Right kidney (tissue), 9 donors: ENCODE measurements around the gene MITF.

ENCODE experiments used
- DNase-seq: peaks from one replicate; pipeline ENCODE4 v3.0.0-alpha.2; 2016
- long read RNA-seq, 8 donors: transcript quantifications; one replicate each; lab custom pipeline, GENCODE V29; 2026

The MITF gene, protein sequence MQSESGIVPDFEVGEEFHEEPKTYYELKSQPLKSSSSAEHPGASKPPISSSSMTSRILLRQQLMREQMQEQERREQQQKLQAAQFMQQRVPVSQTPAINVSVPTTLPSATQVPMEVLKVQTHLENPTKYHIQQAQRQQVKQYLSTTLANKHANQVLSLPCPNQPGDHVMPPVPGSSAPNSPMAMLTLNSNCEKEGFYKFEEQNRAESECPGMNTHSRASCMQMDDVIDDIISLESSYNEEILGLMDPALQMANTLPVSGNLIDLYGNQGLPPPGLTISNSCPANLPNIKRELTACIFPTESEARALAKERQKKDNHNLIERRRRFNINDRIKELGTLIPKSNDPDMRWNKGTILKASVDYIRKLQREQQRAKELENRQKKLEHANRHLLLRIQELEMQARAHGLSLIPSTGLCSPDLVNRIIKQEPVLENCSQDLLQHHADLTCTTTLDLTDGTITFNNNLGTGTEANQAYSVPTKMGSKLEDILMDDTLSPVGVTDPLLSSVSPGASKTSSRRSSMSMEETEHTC
- long read RNA-seq, donor 1, full-length matches to known transcripts, result 2 of 2 reads
- long read RNA-seq, donor 1, partial matches to known transcripts, result 0 of 2 reads
- long read RNA-seq, donor 1, other reads (novel, unspliced or antisense), result 0 of 2 reads
- long read RNA-seq, donor 2, full-length matches to known transcripts, result 1 of 1 reads
- long read RNA-seq, donor 2, partial matches to known transcripts, result 0 of 1 reads
- long read RNA-seq, donor 2, other reads (novel, unspliced or antisense), result 0 of 1 reads
- long read RNA-seq, donor 3, partial matches to known transcripts, result 10 of 10 reads
- long read RNA-seq, donor 3, other reads (novel, unspliced or antisense), result 0 of 10 reads
- long read RNA-seq, donor 4, full-length matches to known transcripts, result 10 of 10 reads
- long read RNA-seq, donor 4, partial matches to known transcripts, result 0 of 10 reads
- long read RNA-seq, donor 4, other reads (novel, unspliced or antisense), result 0 of 10 reads
- long read RNA-seq, donor 5, full-length matches to known transcripts, result 4 of 4 reads
- long read RNA-seq, donor 5, partial matches to known transcripts, result 0 of 4 reads
- long read RNA-seq, donor 5, other reads (novel, unspliced or antisense), result 0 of 4 reads
- long read RNA-seq, donor 6, full-length matches to known transcripts, result 4 of 14 reads
- long read RNA-seq, donor 6, partial matches to known transcripts, result 10 of 14 reads
- long read RNA-seq, donor 6, other reads (novel, unspliced or antisense), result 0 of 14 reads
- long read RNA-seq, donor 7, full-length matches to known transcripts, result 4 of 17 reads
- long read RNA-seq, donor 7, partial matches to known transcripts, result 13 of 17 reads
- long read RNA-seq, donor 7, other reads (novel, unspliced or antisense), result 0 of 17 reads
- long read RNA-seq, donor 8, full-length matches to known transcripts, result 6 of 6 reads
- long read RNA-seq, donor 8, partial matches to known transcripts, result 0 of 6 reads
- long read RNA-seq, donor 8, other reads (novel, unspliced or antisense), result 0 of 6 reads

- DNase-seq, result peak; percentile 93
Observed at GRCh38 chr3:69739204-69740102, at the start of gene MITF. Gene MITF, plus strand, starts transcription at chr3:69739464. Its CDS starts 134 bp downstream, at chr3:69739598.

- no peak for DNase-seq
Observed at GRCh38 chr3:69691860-69692259, 47.4 kb upstream of the MITF start.

GRCh38 chr3:69692761-69693160, 46.5 kb upstream of the MITF start:
- no peak for DNase-seq

DNA sequence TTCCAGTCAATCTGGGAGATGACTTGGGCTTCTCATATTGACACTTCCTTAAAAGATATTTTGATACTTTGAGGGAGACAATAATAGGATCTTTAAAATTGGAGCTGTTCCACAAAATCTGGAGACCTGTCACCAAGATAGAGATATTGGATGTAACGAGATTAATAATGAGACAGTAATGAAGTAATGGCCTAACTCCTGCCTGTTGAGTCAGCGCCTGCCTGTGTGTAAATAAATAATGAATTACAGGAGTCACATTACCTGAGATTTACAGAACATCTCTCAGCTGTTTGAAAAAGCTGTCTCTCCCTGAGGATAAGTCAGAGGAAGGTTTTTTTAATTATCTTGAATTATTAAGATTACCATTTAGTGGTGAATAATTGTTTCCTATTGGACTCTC, 43.8 kb upstream of the MITF start:
- no peak for DNase-seq

- DNase-seq, result no peak
Observed at GRCh38 chr3:69695933-69696332, 43.3 kb upstream of the MITF start.

- DNase-seq, result no peak
Observed at GRCh38 chr3:69696367-69696766, 42.9 kb upstream of the MITF start.

GRCh38 chr3:69697381-69697780, 41.9 kb upstream of the MITF start:
- DNase-seq, result no peak

DNA sequence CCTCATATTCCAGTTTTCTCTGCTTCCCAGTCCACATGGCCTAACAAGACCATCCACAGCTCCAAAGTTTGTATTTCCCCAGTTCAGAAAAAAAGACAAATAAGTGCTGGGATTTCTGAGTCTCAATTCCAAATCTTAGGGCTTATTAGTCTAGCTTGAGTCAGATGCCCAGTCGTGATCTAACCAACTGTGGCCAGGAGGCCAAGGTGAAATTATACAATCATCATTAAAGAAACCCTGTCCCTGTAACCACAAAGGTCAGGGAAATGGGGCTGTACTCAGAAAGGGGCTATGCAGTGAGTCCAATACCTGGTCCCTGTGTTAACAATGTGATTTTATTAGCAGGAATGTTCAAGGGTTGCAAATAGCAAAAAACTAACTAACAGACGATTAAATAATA, 40.5 kb upstream of the MITF start:
- DNase-seq, result no peak

GRCh38 chr3:69699183-69699582, 40.1 kb upstream of the MITF start:
- no peak for DNase-seq

GRCh38 chr3:69700949-69701348, 38.3 kb upstream of the MITF start:
- DNase-seq, result no peak

DNA sequence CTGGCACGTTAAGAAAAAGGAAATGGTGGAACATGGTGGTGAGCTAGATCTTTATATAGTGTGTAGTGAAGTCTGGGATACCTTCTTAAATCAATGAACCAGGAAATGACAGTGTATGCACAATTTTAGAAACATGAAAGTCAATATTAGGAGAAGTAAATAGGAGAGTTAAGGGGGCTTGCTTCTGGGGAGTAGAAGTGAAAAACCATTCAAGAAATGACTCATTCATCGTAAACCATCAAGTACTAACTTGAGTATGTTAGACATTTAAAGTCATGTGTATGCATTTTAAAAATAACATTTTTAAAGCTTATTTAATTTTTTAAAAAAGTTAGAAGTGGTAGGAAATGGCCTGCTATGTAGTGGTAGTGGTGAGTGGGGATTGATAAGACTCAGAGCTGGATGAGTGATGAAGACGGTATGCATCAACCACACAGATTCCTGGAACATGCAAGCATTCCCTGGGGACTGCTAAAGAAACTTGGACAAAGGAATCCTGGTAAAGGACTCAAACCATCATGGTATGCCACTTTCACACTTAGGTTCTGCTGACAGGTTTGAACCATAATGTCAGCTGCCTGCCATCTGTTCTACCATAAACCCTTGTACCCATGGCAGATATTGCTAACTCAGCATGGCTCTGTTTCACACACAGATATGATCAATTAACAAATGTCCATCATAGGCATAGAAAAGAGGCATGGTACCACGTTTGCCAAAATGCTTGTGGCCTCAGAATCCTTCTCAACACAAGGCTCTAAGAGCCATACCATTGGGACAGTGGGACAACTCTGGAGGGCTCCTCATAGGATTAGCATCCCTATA, 28.9 kb upstream of the MITF start:
- no peak for DNase-seq

GRCh38 chr3:69712269-69712668, 27.0 kb upstream of the MITF start:
- no peak for DNase-seq

GRCh38 chr3:69712933-69713332, 26.3 kb upstream of the MITF start:
- no peak for DNase-seq

DNA sequence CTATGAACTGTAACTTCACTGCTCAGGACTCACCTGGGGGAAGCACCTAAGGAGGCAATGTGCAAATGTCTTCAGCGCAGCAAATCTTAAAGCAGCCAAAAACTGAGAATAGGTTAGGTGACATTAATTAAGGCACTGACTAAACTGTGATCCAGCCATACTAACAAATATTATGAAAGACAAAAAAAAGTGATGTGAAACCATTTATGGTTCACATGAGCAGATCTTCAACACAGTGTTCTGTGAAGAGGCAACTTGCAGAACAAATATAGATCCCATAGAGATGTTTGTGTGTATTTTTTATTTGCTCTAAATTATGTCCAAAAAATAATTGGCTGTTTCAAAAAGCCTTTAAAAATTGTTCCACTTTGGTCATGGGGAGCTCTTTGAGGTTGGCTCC, 24.1 kb upstream of the MITF start:
- DNase-seq, result no peak

GRCh38 chr3:69716119-69716518, 23.1 kb upstream of the MITF start:
- DNase-seq, result no peak

GRCh38 chr3:69718866-69719586, 20.2 kb upstream of the MITF start:
- DNase-seq, result no peak

GRCh38 chr3:69719587-69720122, 19.6 kb upstream of the MITF start:
- DNase-seq, result no peak

DNA sequence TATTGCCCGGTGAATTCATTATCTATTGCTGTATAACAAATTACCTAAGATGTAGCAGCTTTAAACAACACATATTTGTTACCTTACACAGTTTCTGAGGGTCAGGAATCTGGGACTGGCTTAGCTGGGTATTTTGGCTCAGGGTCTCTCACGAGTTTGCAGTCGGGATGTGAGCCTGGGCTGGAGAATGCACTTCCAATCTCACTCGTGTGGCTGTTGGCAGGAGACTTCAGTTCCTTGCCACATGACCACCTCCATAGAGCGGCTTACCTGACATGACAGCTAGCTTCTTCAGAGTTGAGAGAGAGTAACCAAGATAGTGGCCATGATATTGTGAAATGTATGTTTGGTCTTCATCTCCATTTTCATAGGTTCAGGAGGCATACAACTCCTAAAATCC, 18.4 kb upstream of the MITF start:
- DNase-seq, result no peak

- no peak for DNase-seq
Observed at GRCh38 chr3:69723389-69723788, 15.9 kb upstream of the MITF start.
